Colonic mucosa (tissue), 4 donors: ENCODE results near the gene PDE4D. TPM values are rescaled to one million over a fixed set of nuclear protein-coding genes. Genes with fewer than 3 reads are reported as not detected.

ENCODE experiments used
- DNase-seq: peaks from one replicate; pipeline ENCODE4 v3.0.0-alpha.2; 2020
- H3K27ac ChIP-seq: fragments of 200-600 bp; one replicate; pipeline ENCODE4 v1.8.0; 2021
- H3K27me3 ChIP-seq: fragments of 200-600 bp; one replicate; pipeline ENCODE4 v1.8.0; 2021
- H3K36me3 ChIP-seq: fragments of 200-600 bp; one replicate; pipeline ENCODE4 v1.8.0; 2021
- H3K4me1 ChIP-seq: fragments of 200-600 bp; one replicate; pipeline ENCODE4 v1.8.0; 2021; ENCODE audit warnings: mild to moderate bottlenecking
- H3K4me3 ChIP-seq: fragments of 200-600 bp; one replicate; pipeline ENCODE4 v1.8.0; 2021
- H3K9ac ChIP-seq, 2 donors: one replicate each; pipeline ENCODE4 v1.7.0; 2013; ENCODE audit warnings: control low read depth in 2 of 2, low read depth in 2 of 2, low read length in 2 of 2
- H3K9me3 ChIP-seq: fragments of 200-600 bp; one replicate; pipeline ENCODE4 v1.8.0; 2021
- intact Hi-C: fragments of 100-400 bp; cut with DNase I; formaldehyde crosslinking; loops from one replicate; pipeline ENCODE4 v1.14.1; 2022
- total RNA-seq, 2 donors: library from RNA; stranded (reverse); fragmentation: NEBNext Ultra II Directional in 1 of 2; extraction: Animal tissue kit (Norgen Biotek cat#: 25700) in 1 of 2; gene quantifications; one replicate each; pipeline ENCODE4 v1.2.1, GENCODE V29; 2021
- TF ChIP-seq, protein P1 (sequence below): fragments of 200-600 bp; IDR thresholded peaks from one replicate; pipeline ENCODE4 v1.8.0; 2022; ENCODE audit warnings: antibody characterized with exemption, mild to moderate bottlenecking
- donor health status: healthy.
- donor health status: DM: no; HTN: no; CAD: no.
- donor health status: DM: no; HTN: no; CAD: no.

Gene PDE4D
- total RNA-seq, 2 donors from 2014 or later, result 23.1 to 53.7 TPM

GRCh38 chr5:59371525-59372127 lies 521.9 kb downstream of the PDE4D start:
- Histone ChIP-seq H3K4me1 (no peaks in the 10 kb centered on the region), H3K9ac (no peak overlapping the region), H3K4me3 (no peak overlapping the region), H3K27me3 (no peaks in the 10 kb centered on the region), H3K9me3 (no peaks in the 10 kb centered on the region), H3K27ac (no peak overlapping the region), H3K36me3 (no peaks in the 10 kb centered on the region)
- no peak for DNase-seq
- intact Hi-C loops, result loop anchor here (10.0 kb wide), 1 partner anchor 487 kb away; no protein-coding TSS in a partner anchor
- TF ChIP-seq, protein P1, sequence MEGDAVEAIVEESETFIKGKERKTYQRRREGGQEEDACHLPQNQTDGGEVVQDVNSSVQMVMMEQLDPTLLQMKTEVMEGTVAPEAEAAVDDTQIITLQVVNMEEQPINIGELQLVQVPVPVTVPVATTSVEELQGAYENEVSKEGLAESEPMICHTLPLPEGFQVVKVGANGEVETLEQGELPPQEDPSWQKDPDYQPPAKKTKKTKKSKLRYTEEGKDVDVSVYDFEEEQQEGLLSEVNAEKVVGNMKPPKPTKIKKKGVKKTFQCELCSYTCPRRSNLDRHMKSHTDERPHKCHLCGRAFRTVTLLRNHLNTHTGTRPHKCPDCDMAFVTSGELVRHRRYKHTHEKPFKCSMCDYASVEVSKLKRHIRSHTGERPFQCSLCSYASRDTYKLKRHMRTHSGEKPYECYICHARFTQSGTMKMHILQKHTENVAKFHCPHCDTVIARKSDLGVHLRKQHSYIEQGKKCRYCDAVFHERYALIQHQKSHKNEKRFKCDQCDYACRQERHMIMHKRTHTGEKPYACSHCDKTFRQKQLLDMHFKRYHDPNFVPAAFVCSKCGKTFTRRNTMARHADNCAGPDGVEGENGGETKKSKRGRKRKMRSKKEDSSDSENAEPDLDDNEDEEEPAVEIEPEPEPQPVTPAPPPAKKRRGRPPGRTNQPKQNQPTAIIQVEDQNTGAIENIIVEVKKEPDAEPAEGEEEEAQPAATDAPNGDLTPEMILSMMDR, result no peak

DNA sequence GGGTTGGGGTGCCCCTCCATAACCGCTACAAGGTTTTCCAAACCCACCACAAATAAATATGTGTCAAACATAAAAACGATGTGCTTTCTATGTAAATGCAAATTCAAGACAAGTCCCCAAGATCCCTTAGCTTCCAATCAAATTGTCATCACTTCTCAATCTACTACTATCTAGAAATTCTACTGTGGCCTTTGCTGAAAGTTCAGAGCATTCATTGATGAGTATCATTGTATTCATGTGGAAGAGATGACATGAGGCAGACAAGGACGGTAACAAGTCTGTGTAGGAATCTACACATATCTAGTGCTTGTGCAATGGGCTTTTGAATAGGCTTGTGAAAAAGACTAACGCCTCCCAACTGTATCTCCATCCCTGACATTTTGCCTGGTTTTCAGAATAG lies 524.6 kb downstream of the PDE4D start:
- Histone ChIP-seq H3K9ac (no peak overlapping the region), H3K9me3 (no peaks in the 10 kb centered on the region), H3K4me3 (no peak overlapping the region), H3K4me1 (no peaks in the 10 kb centered on the region), H3K36me3 (no peaks in the 10 kb centered on the region), H3K27me3 (no peaks in the 10 kb centered on the region), H3K27ac (no peak overlapping the region)
- intact Hi-C loops, result loop anchor here (5.0 kb wide), 1 partner anchor 182 kb away; no protein-coding TSS in a partner anchor
- TF ChIP-seq, protein P1, result no peak
- no peak for DNase-seq

- TF ChIP-seq, protein P1, result peak; percentile 58
Measured at GRCh38 chr5:59367791-59368394, 525.6 kb downstream of the PDE4D start.

GRCh38 chr5:59366784-59367183 lies 526.7 kb downstream of the PDE4D start:
- Histone ChIP-seq H3K27ac (no peak overlapping the region), H3K9ac (no peak overlapping the region), H3K36me3 (no peaks in the 10 kb centered on the region), H3K4me3 (no peak overlapping the region), H3K27me3 (no peaks in the 10 kb centered on the region), H3K9me3 (no peaks in the 10 kb centered on the region), H3K4me1 (no peaks in the 10 kb centered on the region)
- intact Hi-C loops, result loop anchor here (5.0 kb wide), 1 partner anchor 179 kb away; no protein-coding TSS in a partner anchor
- TF ChIP-seq, protein P1, result no peak
- no peak for DNase-seq

More at GRCh38 chr5:59367791-59368394, 525.6 kb downstream of the PDE4D start:
- Histone ChIP-seq H3K9me3 (no peaks in the 10 kb centered on the region), H3K36me3 (no peaks in the 10 kb centered on the region), H3K4me3 (no peak overlapping the region), H3K4me1 (no peaks in the 10 kb centered on the region), H3K9ac (no peak overlapping the region), H3K27ac (no peak overlapping the region), H3K27me3 (no peaks in the 10 kb centered on the region)
- intact Hi-C loops, result loop anchor here (5.0 kb wide), 1 partner anchor 181 kb away; no protein-coding TSS in a partner anchor
- DNase-seq, result peak; percentile 71

DNA sequence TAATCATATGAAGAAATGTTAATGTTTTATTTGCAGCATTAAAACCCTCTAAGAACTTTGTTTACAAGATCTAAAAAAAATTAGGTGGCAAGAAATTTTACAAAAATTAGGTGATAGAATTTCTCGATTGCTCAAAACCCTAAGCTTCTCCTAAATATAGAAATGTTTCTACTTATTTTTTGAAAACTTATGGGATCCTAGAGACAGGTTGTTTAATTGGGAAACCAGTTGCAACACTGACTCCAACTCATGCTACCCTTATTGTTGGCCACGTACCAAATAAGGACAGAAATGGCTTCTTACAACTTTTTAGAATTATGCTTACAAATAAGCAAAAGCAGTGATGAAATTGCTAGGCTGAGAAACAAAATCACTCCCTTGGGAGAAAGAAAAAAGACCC lies 531.1 kb downstream of the PDE4D start:
- TF ChIP-seq, protein P1, result no peak
- no peak overlapping the region for H3K27ac ChIP-seq
- H3K36me3 ChIP-seq, result no peaks in the 10 kb centered on the region
- DNase-seq, result no peak
- no peak overlapping the region for H3K4me3 ChIP-seq
- intact Hi-C loops, result no loop called here
- no peaks in the 10 kb centered on the region for H3K9me3 ChIP-seq
- no peaks in the 10 kb centered on the region for H3K27me3 ChIP-seq
- no peak overlapping the region for H3K9ac ChIP-seq
- H3K4me1 ChIP-seq, result no peaks in the 10 kb centered on the region
